SIG-M5 treated with dmso at 0.1 percent for 504 hours (cell line): ENCODE measurements around the gene USP17L18.
"Not testable (repeated sequence)": the region's sequence is repeated elsewhere in the genome, so short reads cannot be mapped to it uniquely, and the experiment has no call there.

Experiments
- DNase-seq: peaks from one replicate; lab custom pipeline; 2025; ENCODE audit not compliant: unreplicated experiment; lab: John Stamatoyannopoulos, UW

USP17L18 gene

GRCh38 chr4:9247953-9248680 lies at the start of gene USP17L18:
Gene USP17L18, plus strand, starts transcription at chr4:9248630. Its CDS starts 0 bp downstream, at chr4:9248630.
- not testable (repeated sequence) for DNase-seq

GRCh38 chr4:9210357-9210756 lies 38.1 kb upstream of the USP17L18 start, which contains the start of gene USP17L10:
Gene USP17L10, plus strand, starts transcription at chr4:9210657. Its CDS starts 0 bp downstream, at chr4:9210657.
- not testable (repeated sequence) for DNase-seq

- DNase-seq, result not testable (repeated sequence)
Observed at GRCh38 chr4:9214701-9215100, 33.7 kb upstream of the USP17L18 start.

GRCh38 chr4:9215105-9215504 lies 33.3 kb upstream of the USP17L18 start, which contains the start of gene USP17L11:
Gene USP17L11, plus strand, starts transcription at chr4:9215405. Its CDS starts 0 bp downstream, at chr4:9215405.
- not testable (repeated sequence) for DNase-seq

- not testable (repeated sequence) for DNase-seq
Observed at GRCh38 chr4:9219852-9220251, 28.6 kb upstream of the USP17L18 start, which contains the start of gene USP17L12. Gene USP17L12, plus strand, starts transcription at chr4:9220152. Its CDS starts 0 bp downstream, at chr4:9220152.

GRCh38 chr4:9224596-9224995 lies 23.8 kb upstream of the USP17L18 start, which contains the start of gene USP17L13:
Gene USP17L13, plus strand, starts transcription at chr4:9224896. Its CDS starts 0 bp downstream, at chr4:9224896.
- DNase-seq, result not testable (repeated sequence)

GRCh38 chr4:9230249-9230648 lies 18.2 kb upstream of the USP17L18 start:
- DNase-seq, result not testable (repeated sequence)

- not testable (repeated sequence) for DNase-seq
Observed at GRCh38 chr4:9234085-9234484, 14.3 kb upstream of the USP17L18 start, which contains the start of gene USP17L15. Gene USP17L15, plus strand, starts transcription at chr4:9234385. Its CDS starts 0 bp downstream, at chr4:9234385.

GRCh38 chr4:9238461-9238860 lies 10.0 kb upstream of the USP17L18 start:
- not testable (repeated sequence) for DNase-seq

- not testable (repeated sequence) for DNase-seq
Observed at GRCh38 chr4:9243579-9243978, 4.9 kb upstream of the USP17L18 start, which contains the start of gene USP17L17. Gene USP17L17, plus strand, starts transcription at chr4:9243879. Its CDS starts 0 bp downstream, at chr4:9243879.

- not testable (repeated sequence) for DNase-seq
Observed at GRCh38 chr4:9253078-9253477, 4.6 kb downstream of the USP17L18 start, which contains the start of gene USP17L19. Gene USP17L19, plus strand, starts transcription at chr4:9253378. Its CDS starts 0 bp downstream, at chr4:9253378.

- DNase-seq, result not testable (repeated sequence)
Observed at GRCh38 chr4:9257824-9258223, 9.4 kb downstream of the USP17L18 start, which contains the start of gene USP17L20. Gene USP17L20, plus strand, starts transcription at chr4:9258124. Its CDS starts 0 bp downstream, at chr4:9258124.

- not testable (repeated sequence) for DNase-seq
Observed at GRCh38 chr4:9262572-9262971, 14.1 kb downstream of the USP17L18 start, which contains the start of gene USP17L21. Gene USP17L21, plus strand, starts transcription at chr4:9262872. Its CDS starts 0 bp downstream, at chr4:9262872.

- not testable (repeated sequence) for DNase-seq
Observed at GRCh38 chr4:9267319-9267718, 18.9 kb downstream of the USP17L18 start, which contains the start of gene USP17L22. Gene USP17L22, plus strand, starts transcription at chr4:9267619. Its CDS starts 0 bp downstream, at chr4:9267619.

GRCh38 chr4:9271719-9272118 lies 23.3 kb downstream of the USP17L18 start:
- not testable (repeated sequence) for DNase-seq
